ENCODE results near the gene SORCS1.

DNA sequence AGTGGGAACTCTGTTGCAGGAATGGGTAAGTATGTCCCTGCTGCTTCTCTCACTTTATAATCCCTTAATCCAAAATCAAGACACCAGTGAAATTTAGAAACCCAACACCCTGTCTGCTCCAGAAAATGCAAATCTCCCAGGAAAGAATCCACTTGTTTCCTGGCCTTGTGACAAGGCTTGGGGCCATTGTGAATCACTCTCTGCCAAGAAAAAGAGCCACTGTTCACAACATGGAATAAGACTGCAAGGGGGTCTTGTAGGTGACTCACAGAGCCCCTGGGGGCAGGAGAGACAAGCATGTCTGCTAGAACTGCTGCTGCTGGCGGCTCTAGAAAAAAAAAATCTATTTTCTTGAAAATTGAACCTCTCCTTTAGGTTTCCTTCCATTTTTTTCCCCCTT, 191.2 kb downstream of the SORCS1 start:
- no peak for TF ChIP-seq ARNT (IDR thresholded peaks at IDR 0.05)
- TF ChIP-seq ELF4 (IDR thresholded peaks at IDR 0.05): no peak
- no peak for TF ChIP-seq SP1 (IDR thresholded peaks at IDR 0.05)
- TF ChIP-seq SUZ12 (IDR thresholded peaks at IDR 0.05): no peak
- no peak for TF ChIP-seq FOXM1 (IDR thresholded peaks at IDR 0.05; ENCODE audit: borderline replicate concordance)
- TF ChIP-seq TARDBP (IDR thresholded peaks at IDR 0.05): no peak
- no peak for TF ChIP-seq L3MBTL2 (conservative IDR thresholded peaks at IDR 0.05)
- TF ChIP-seq BHLHE40 (IDR thresholded peaks at IDR 0.05; ENCODE audit: borderline replicate concordance): no peak

All from HEK293T (cell line).